Measurements from ENCODE around the gene FANCM.

DNA sequence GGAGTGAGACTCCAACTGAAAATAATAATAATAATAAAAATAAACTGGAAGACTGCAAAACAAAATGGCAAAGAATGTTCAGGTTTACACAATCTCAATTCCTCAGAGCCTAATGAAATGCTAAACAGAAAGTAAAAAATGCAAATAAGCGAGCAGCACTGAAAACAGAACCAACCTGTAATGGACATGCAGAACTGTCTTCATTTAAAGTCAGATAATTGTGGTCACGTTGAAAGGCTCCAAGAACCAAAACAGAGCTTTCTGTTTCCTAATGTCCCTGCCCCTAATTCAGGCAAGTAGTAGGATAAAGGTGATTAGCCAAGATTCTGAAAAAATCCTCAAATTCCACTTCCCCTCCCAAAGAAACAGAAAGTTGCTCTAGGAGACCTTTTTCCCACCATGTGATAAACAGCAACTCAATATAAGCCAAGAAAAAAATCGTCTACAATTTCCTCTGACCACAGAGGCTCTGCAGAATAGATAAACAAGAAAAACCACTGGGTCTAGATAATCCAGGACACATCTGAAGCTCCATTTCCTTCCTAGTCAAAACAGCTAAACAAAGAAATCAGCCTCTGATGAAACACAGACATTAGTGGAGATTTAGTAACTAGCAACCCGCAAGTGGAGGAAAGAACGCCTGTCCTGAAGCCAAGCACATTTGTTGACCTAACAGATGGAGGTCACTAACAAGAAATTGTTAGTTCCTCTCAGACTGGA is 114.3 kb downstream of the FANCM start:
- TF ChIP-seq, protein P1, sequence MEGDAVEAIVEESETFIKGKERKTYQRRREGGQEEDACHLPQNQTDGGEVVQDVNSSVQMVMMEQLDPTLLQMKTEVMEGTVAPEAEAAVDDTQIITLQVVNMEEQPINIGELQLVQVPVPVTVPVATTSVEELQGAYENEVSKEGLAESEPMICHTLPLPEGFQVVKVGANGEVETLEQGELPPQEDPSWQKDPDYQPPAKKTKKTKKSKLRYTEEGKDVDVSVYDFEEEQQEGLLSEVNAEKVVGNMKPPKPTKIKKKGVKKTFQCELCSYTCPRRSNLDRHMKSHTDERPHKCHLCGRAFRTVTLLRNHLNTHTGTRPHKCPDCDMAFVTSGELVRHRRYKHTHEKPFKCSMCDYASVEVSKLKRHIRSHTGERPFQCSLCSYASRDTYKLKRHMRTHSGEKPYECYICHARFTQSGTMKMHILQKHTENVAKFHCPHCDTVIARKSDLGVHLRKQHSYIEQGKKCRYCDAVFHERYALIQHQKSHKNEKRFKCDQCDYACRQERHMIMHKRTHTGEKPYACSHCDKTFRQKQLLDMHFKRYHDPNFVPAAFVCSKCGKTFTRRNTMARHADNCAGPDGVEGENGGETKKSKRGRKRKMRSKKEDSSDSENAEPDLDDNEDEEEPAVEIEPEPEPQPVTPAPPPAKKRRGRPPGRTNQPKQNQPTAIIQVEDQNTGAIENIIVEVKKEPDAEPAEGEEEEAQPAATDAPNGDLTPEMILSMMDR (IDR thresholded peaks at IDR 0.05), result no peak
- TF ChIP-seq POLR2A (IDR thresholded peaks at IDR 0.05), result no peak
- TF ChIP-seq POLR2AphosphoS5 (IDR thresholded peaks at IDR 0.05), result peak in 1 of 3 donors; percentile 36

Measured in breast epithelium (tissue), 3 donors.